Panc1 (cell line): Measurements from ENCODE around the gene SREBF2. TPM values are rescaled to one million over a fixed set of nuclear protein-coding genes. Genes with fewer than 3 reads are reported as not detected.

Experiments
- ATAC-seq: fragments of 200-7000 bp; cut with Tn5 transposase; 2 replicates; pipeline ENCODE4 v1.9.1; 2020; ENCODE audit warnings: mild to moderate bottlenecking, moderate library complexity
- BruUV-seq: library from RNA; stranded (reverse); fragments of 400-500 nt; replicated peaks from 2 replicates; lab custom pipeline; 2021; lab: Mats Ljungman, UMichigan
- CTCF ChIA-PET: fragments of 300-600 bp; sonication (Branson Sonifier 250); formaldehyde crosslinking; loops from one replicate; lab custom pipeline; 2022; ENCODE audit warnings: antibody characterized with exemption; lab: Charles Lee
- POLR2A ChIA-PET: fragments of 300-600 bp; sonication (Branson Sonifier 250); formaldehyde crosslinking; loops from one replicate; lab custom pipeline; 2022; ENCODE audit warnings: antibody characterized with exemption; lab: Charles Lee
- DNase-seq: peaks from one replicate; pipeline ENCODE4 v3.0.0-alpha.2; 2010; ENCODE audit warnings: low read depth, low spot score
- H3K27ac ChIP-seq: 2 replicates; pipeline ENCODE4 v1.5.1; 2011; ENCODE audit warnings: mild to moderate bottlenecking, low read length, inconsistent platforms
- H3K27me3 ChIP-seq: fragments of 200-500 bp; sonication (Bioruptor generic); 2 replicates; pipeline ENCODE4 v1.6.0; 2014; ENCODE audit warnings: low read length, inconsistent platforms; ENCODE audit not compliant: control insufficient read depth, insufficient read depth
- H3K36me3 ChIP-seq: fragments of 200-500 bp; sonication (Bioruptor generic); 2 replicates; pipeline ENCODE4 v1.5.1; 2014; ENCODE audit warnings: inconsistent platforms, mild to moderate bottlenecking, low read length, moderate library complexity; ENCODE audit not compliant: control insufficient read depth, insufficient read depth
- H3K4me1 ChIP-seq: 2 replicates; pipeline ENCODE4 v1.5.1; 2011; ENCODE audit warnings: inconsistent platforms, mild to moderate bottlenecking, low read length, moderate library complexity; ENCODE audit not compliant: control insufficient read depth, insufficient read depth
- H3K4me3 ChIP-seq, 2 experiments: 2 replicates each; pipeline ENCODE4 v1.5.1; 2011 to 2012; ENCODE audit warnings: low read depth in 2 of 2, low read length in 2 of 2, mild to moderate bottlenecking in 2 of 2, inconsistent platforms in 1 of 2, moderate library complexity in 1 of 2
- H3K9me3 ChIP-seq: fragments of 200-500 bp; sonication (Bioruptor generic); 2 replicates; pipeline ENCODE4 v1.5.1; 2014; ENCODE audit warnings: low read depth, mild to moderate bottlenecking, inconsistent platforms, low read length, moderate library complexity; ENCODE audit not compliant: control insufficient read depth, insufficient read depth
- POLR2AphosphoS5 ChIP-seq: IDR thresholded peaks from 2 replicates; pipeline ENCODE4 v1.6.1; 2012; ENCODE audit warnings: mild to moderate bottlenecking, low read depth, low read length, moderate library complexity
- SIN3A ChIP-seq: IDR thresholded peaks from 2 replicates; pipeline ENCODE4 v1.6.1; 2012; ENCODE audit warnings: low read depth, mild to moderate bottlenecking, low read length, moderate library complexity, borderline replicate concordance; ENCODE audit not compliant: insufficient read depth
- TCF7L2 ChIP-seq: IDR thresholded peaks from 2 replicates; pipeline ENCODE4 v1.6.1; 2011; ENCODE audit warnings: mild to moderate bottlenecking, low read depth, low read length, inconsistent platforms
- in situ Hi-C: cut with HindIII; loops from 2 replicates; pipeline ENCODE4 v1.10.0; 2016; ENCODE audit warnings: low sequenced_read_pairs, low pct_unique_long_range_greater_than_20kb
- intact Hi-C: fragments of 100-400 bp; cut with micrococcal nuclease; formaldehyde crosslinking; loops from one replicate; pipeline ENCODE4 v1.10.0; 2022; ENCODE audit not compliant: unreplicated experiment
- total RNA-seq: library from RNA; stranded (reverse); gene quantifications from one replicate; pipeline ENCODE4 v1.2.1, GENCODE V29; 2021; ENCODE audit not compliant: unreplicated experiment
- TF ChIP-seq, protein P1 (sequence below), 2 experiments: IDR thresholded peaks; 2 replicates each; pipeline ENCODE4 v1.6.1; 2011 to 2012; ENCODE audit warnings: low read depth in 2 of 2, control low read depth in 1 of 2, low read length in 1 of 2, mild to moderate bottlenecking in 1 of 2, moderate library complexity in 1 of 2; ENCODE audit not compliant: insufficient read depth in 1 of 2
- TF ChIP-seq, protein P2 (sequence below): fragments of 450-650 bp; IDR thresholded peaks from 2 replicates; pipeline ENCODE4 v1.5.1; 2017; ENCODE audit warnings: mild to moderate bottlenecking

The SREBF2 gene
- total RNA-seq, 1 experiment from 2014 or later: 73.0 TPM

DNA sequence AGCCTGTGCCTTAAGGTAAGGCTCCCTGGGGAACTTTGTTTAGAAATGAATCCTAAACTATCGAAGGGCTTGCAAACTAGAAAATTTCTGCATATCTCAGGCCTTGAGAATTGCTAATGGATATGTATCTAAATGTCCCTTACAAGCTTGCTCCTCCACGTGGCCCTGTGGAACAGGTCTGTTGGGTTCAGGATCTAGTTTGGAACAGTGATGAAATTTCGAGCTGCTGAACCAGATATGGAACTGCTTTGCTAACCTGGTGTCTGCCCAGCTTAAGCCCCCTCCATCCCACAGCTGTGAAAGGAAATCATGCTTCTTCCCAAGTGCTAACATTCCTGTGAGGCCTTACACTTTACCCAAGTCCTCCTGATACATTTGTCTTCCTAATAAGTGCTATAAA is 11.6 kb downstream of the SREBF2 start:
- Histone ChIP-seq H3K9me3 (no peaks in the 10 kb centered on the region), H3K4me3 (no peak overlapping the region), H3K27ac (no peak overlapping the region), H3K4me1 (peaks cover 7% of the 10 kb centered on the region; the same call in 1 of the 2 replicates), H3K36me3 (no peaks in the 10 kb centered on the region; the same call in 1 of the 2 replicates), H3K27me3 (no peaks in the 10 kb centered on the region)
- TF ChIP-seq POLR2AphosphoS5 (no peak), SIN3A (no peak), TCF7L2 (no peak)
- TF ChIP-seq, protein P1, sequence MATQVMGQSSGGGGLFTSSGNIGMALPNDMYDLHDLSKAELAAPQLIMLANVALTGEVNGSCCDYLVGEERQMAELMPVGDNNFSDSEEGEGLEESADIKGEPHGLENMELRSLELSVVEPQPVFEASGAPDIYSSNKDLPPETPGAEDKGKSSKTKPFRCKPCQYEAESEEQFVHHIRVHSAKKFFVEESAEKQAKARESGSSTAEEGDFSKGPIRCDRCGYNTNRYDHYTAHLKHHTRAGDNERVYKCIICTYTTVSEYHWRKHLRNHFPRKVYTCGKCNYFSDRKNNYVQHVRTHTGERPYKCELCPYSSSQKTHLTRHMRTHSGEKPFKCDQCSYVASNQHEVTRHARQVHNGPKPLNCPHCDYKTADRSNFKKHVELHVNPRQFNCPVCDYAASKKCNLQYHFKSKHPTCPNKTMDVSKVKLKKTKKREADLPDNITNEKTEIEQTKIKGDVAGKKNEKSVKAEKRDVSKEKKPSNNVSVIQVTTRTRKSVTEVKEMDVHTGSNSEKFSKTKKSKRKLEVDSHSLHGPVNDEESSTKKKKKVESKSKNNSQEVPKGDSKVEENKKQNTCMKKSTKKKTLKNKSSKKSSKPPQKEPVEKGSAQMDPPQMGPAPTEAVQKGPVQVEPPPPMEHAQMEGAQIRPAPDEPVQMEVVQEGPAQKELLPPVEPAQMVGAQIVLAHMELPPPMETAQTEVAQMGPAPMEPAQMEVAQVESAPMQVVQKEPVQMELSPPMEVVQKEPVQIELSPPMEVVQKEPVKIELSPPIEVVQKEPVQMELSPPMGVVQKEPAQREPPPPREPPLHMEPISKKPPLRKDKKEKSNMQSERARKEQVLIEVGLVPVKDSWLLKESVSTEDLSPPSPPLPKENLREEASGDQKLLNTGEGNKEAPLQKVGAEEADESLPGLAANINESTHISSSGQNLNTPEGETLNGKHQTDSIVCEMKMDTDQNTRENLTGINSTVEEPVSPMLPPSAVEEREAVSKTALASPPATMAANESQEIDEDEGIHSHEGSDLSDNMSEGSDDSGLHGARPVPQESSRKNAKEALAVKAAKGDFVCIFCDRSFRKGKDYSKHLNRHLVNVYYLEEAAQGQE (IDR thresholded peaks at IDR 0.05; ENCODE audit: insufficient read depth in 1 of 2, low read depth in 2 of 2, low read length in 1 of 2): no peak
- TF ChIP-seq, protein P2, sequence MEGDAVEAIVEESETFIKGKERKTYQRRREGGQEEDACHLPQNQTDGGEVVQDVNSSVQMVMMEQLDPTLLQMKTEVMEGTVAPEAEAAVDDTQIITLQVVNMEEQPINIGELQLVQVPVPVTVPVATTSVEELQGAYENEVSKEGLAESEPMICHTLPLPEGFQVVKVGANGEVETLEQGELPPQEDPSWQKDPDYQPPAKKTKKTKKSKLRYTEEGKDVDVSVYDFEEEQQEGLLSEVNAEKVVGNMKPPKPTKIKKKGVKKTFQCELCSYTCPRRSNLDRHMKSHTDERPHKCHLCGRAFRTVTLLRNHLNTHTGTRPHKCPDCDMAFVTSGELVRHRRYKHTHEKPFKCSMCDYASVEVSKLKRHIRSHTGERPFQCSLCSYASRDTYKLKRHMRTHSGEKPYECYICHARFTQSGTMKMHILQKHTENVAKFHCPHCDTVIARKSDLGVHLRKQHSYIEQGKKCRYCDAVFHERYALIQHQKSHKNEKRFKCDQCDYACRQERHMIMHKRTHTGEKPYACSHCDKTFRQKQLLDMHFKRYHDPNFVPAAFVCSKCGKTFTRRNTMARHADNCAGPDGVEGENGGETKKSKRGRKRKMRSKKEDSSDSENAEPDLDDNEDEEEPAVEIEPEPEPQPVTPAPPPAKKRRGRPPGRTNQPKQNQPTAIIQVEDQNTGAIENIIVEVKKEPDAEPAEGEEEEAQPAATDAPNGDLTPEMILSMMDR: no peak
- in situ Hi-C loops: no loop called here
- intact Hi-C loops: no loop called here
- ChIA-PET POLR2A (no interaction called here), CTCF (no interaction called here)
- BruUV-seq: no TSS peak
- DNase-seq (no peak), ATAC-seq (no peak)

DNA sequence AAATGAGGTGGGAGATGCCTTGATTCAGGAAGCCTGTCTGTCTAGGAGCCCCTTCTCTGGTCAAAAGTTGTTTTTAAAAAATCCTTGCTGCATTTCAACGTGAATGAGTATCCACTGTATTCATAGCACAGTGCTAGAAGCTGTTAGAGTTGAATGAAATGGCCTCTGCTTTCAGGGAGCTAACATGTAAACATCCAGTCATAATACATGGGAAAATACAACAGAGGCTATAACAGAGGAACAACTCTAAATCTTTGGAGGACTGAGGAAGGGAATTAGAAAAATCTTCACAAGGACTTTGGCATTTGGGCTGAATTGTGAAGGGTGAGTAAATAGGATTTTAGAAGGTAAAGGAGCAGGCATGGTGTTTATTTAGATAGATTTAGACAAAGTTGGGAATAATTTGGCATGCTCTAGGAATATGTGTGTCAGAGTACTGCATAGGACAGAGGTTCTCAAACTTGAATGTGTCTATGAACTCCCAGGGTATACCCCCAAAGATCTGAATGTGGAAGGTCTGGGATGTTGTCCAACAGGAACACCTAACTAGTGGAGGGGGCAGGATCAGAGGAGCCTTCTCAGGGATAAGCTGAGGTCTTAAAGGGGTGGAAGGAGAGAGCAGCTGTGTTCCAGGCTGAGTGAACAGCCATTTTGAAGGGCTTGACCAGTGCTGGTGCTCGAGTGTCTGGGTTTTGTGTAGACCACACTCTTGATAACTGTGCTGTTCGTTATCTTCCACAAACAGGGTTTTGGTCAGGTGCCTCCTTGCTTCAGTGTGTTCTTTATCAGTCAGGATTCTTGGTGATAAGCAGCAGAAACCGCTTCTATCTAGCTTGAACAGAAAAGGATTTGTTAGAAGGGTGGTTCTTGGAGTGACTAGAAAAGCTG is 12.7 kb downstream of the SREBF2 start:
- Histone ChIP-seq H3K27ac (no peak overlapping the region), H3K27me3 (no peaks in the 10 kb centered on the region), H3K9me3 (no peaks in the 10 kb centered on the region), H3K36me3 (no peaks in the 10 kb centered on the region; the same call in 1 of the 2 replicates), H3K4me3 (no peak overlapping the region), H3K4me1 (peaks cover 7% of the 10 kb centered on the region; the same call in 1 of the 2 replicates)
- BruUV-seq: TSS peak; percentile 60
- DNase-seq (no peak), ATAC-seq (no peak)
- CTCF ChIA-PET: no interaction called here
- in situ Hi-C loops (no loop called here), intact Hi-C loops (no loop called here)
- TF ChIP-seq, protein P1 (IDR thresholded peaks at IDR 0.05; ENCODE audit: insufficient read depth in 1 of 2, low read depth in 2 of 2, low read length in 1 of 2): no peak
- TF ChIP-seq TCF7L2 (no peak), POLR2AphosphoS5 (no peak), SIN3A (no peak)
- TF ChIP-seq, protein P2: no peak
- POLR2A ChIA-PET: no interaction called here
